GM23248 (cell line): ENCODE data around the gene RDH11.

Experiments used
- EZH2 ChIP-seq: fragments of 200-600 bp; sonication (generic); IDR thresholded peaks from 2 replicates; pipeline ENCODE4 v1.6.1; 2018; ENCODE audit warnings: antibody characterized with exemption, mild to moderate bottlenecking; ENCODE audit not compliant: insufficient read depth, poor library complexity, severe bottlenecking
- EZH2phosphoT487 ChIP-seq: fragments of 200-600 bp; sonication (generic); IDR thresholded peaks from 2 replicates; pipeline ENCODE4 v1.6.1; 2018; ENCODE audit warnings: antibody characterized with exemption, moderate library complexity, mild to moderate bottlenecking, low read depth; ENCODE audit not compliant: insufficient read depth

- no peak for TF ChIP-seq EZH2
- no peak for TF ChIP-seq EZH2phosphoT487
Measured at GRCh38 chr14:67627519-67627918, 68.0 kb downstream of the RDH11 start.
